NCI-H524 (cell line): ENCODE measurements around the gene NKX6-1.

ENCODE experiments used
- DNase-seq, 2 experiments: peaks; one replicate each; lab custom pipeline; 2025; lab: John Stamatoyannopoulos, UW

NKX6-1 gene

DNA sequence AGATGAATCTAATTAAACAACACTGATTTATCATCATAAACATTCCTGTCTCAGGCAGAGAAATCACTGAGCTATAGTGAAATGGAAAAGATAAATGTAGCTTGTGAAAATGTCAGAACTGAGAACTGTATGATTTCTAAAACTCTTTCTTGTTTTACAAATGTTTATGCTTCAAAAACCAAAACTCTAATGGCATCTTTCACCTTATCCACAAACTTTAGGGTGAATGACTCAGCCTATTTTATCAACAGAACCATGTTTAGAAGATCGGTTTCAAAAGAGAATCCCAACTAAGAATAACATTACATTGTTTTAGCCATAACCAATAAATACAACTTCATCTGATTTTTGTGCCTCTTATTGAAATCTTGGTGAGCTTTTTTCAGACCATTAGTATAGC is 21.4 kb downstream of the NKX6-1 start:
- DNase-seq: no peak

DNA sequence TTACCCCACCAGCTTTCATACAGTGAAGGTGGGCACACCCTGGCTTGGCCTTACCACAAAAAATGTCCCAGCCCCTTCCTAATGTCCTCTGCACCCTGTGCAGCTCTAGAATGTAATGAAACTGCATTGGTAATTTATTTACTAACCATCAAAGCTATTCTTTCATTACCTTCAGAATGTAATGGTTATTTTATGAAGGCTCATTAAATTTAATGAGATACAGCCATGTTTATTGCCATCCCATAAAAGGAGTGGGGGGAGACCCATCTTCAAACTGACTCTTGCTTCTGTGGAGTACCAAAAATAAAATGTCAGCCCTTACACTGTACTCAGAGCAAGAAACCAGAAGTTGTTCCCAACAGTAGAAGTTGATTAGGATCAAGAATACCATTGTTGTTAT is 25.0 kb downstream of the NKX6-1 start:
- no peak for DNase-seq

- no peak for DNase-seq
Observed at GRCh38 chr4:84472154-84472553, 26.9 kb downstream of the NKX6-1 start.

GRCh38 chr4:84470204-84470785 is 28.8 kb downstream of the NKX6-1 start:
- no peak for DNase-seq

GRCh38 chr4:84467601-84468000 is 31.5 kb downstream of the NKX6-1 start:
- no peak for DNase-seq

DNA sequence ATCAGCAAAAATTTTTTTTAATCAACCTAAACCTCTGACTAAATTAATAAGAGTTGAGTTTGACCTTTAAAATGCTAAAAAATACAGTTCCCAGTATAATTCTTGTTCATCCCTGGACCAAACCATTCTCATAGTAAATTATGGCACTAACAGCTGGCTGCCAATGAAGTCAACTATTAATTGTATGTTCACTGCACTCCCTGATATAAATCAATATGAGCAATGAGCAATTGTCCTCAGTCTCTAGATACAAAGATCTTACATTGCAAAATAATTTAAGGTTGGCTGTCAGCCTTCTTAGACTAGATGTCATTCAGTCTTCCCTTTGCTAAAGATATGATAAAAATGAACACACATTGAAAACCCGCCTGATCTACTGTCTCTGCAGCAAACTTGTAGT is 39.3 kb downstream of the NKX6-1 start:
- DNase-seq: no peak

GRCh38 chr4:84456157-84456556 is 42.9 kb downstream of the NKX6-1 start:
- DNase-seq: no peak

DNA sequence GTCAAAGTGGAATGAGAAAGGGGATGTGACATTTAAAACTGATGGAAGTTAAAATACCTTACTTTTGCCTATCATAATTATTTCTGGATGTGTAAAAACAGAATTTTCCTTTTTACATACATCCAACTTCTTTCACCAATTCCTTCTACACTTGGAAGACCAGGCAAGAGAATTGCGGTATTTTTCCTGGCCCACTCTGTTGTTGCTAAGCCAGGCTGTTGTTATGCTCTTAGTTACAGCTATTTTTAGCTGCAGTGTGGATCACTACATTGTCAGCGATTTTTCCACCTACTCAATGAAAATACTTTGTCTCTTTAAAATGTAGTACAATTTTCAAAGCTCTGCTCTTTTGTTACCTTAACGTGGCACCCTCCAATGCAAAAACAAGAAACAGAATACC is 43.4 kb downstream of the NKX6-1 start:
- no peak for DNase-seq

GRCh38 chr4:84451546-84451945 is 47.5 kb downstream of the NKX6-1 start:
- no peak for DNase-seq

- DNase-seq: no peak
Observed at GRCh38 chr4:84443523-84443922, 55.6 kb downstream of the NKX6-1 start.

GRCh38 chr4:84442778-84443177 is 56.3 kb downstream of the NKX6-1 start:
- DNase-seq: no peak
